HepG2 (cell line): ENCODE data around the gene DHH. TPM values are rescaled to one million over a fixed set of nuclear protein-coding genes. Genes with fewer than 3 reads are reported as not detected.
"Not testable (repeated sequence)": the region's sequence is repeated elsewhere in the genome, so short reads cannot be mapped to it uniquely, and the experiment has no call there.

Experiments used
- ATAC-seq: fragments of 200-7000 bp; cut with Tn5 transposase; 3 replicates; pipeline ENCODE4 v1.9.1; 2020; ENCODE audit warnings: mild to moderate bottlenecking, moderate library complexity
- BruUV-seq: library from RNA; stranded (reverse); fragments of 400-500 nt; replicated peaks from 2 replicates; lab custom pipeline; 2021; lab: Mats Ljungman, UMichigan
- CTCF ChIA-PET: fragments of 300-600 bp; formaldehyde crosslinking; extraction: SDS; loops from one replicate; lab custom pipeline; 2021; ENCODE audit warnings: low total read pairs, inconsistent platforms, low intra/inter-chr PET ratio; lab: Yijun Ruan, JAX
- POLR2A ChIA-PET: fragments of 350-600 bp; sonication (Branson Sonifier 250); formaldehyde crosslinking; loops from one replicate; lab custom pipeline; 2020; ENCODE audit warnings: antibody characterized with exemption, inconsistent platforms; lab: Yijun Ruan, JAX
- DNase-seq: peaks from one replicate; pipeline ENCODE4 v3.0.0-alpha.2; 2015; ENCODE audit warnings: low spot score
- FAIRE-seq: peaks from 3 replicates; lab custom pipeline; 2011; peaks lifted over from hg19 to GRCh38; lab: Jason Lieb, UNC
- H2AFZ ChIP-seq: one replicate; pipeline ENCODE4 v1.6.1; 2011; ENCODE audit warnings: low read length, inconsistent platforms
- H3K27ac ChIP-seq: fragments of 300-600 bp; 3 replicates; pipeline ENCODE4 v1.8.0; 2011; ENCODE audit warnings: mixed run types, mild to moderate bottlenecking, mixed read lengths, low read length, inconsistent platforms; ENCODE audit not compliant: insufficient read depth; ENCODE audit errors: extremely low read length
- H3K27me3 ChIP-seq, 2 experiments: fragments of 200-600 bp in 1 of 2; 2 replicates in 1 of 2; 3 replicates in 1 of 2; pipeline versions ENCODE4 v1.6.0 to v1.8.0; 2011; ENCODE audit warnings: low read length in 2 of 2, mild to moderate bottlenecking in 2 of 2, moderate library complexity in 2 of 2, inconsistent platforms in 1 of 2; ENCODE audit not compliant: insufficient read depth in 2 of 2, control insufficient read depth in 1 of 2
- H3K36me3 ChIP-seq, 2 experiments: fragments of 200-600 bp in 1 of 2; replicated peaks in 1 of 2; 2 replicates in 1 of 2; 3 replicates in 1 of 2; pipeline versions ENCODE4 v1.5.1 to v1.8.0; 2011; ENCODE audit warnings: low read length in 2 of 2, inconsistent platforms in 1 of 2; ENCODE audit not compliant: insufficient read depth in 2 of 2, control insufficient read depth in 1 of 2
- H3K4me1 ChIP-seq: 2 replicates; pipeline ENCODE4 v1.5.1; 2012; ENCODE audit warnings: low read length, inconsistent platforms; ENCODE audit not compliant: insufficient read depth
- H3K4me2 ChIP-seq: 2 replicates; pipeline ENCODE4 v1.6.0; 2011; ENCODE audit warnings: low read depth, low read length, inconsistent platforms
- H3K4me3 ChIP-seq, 3 experiments: fragments of 200-600 bp in 1 of 3; sonication (generic), shearing (Covaris generic) in 1 of 3; replicated peaks in 1 of 3; 2 replicates each; pipeline ENCODE4 v1.5.1; 2011 to 2016; ENCODE audit warnings: low read length in 3 of 3, inconsistent platforms in 2 of 3, low read depth in 2 of 3, mild to moderate bottlenecking in 2 of 3, control low read depth in 1 of 3, mixed read lengths in 1 of 3; ENCODE audit not compliant: insufficient read depth in 1 of 3
- H3K79me2 ChIP-seq: one replicate; pipeline ENCODE4 v1.6.1; 2011; ENCODE audit warnings: low read length, inconsistent platforms; ENCODE audit not compliant: insufficient read depth
- H3K9ac ChIP-seq: 2 replicates; pipeline ENCODE4 v1.6.0; 2011; ENCODE audit warnings: mild to moderate bottlenecking, low read depth, low read length, inconsistent platforms; ENCODE audit not compliant: insufficient read depth
- H3K9me3 ChIP-seq: 2 replicates; pipeline ENCODE4 v1.5.1; 2012; ENCODE audit warnings: mild to moderate bottlenecking, low read length
- H4K20me1 ChIP-seq: 2 replicates; pipeline ENCODE4 v1.6.0; 2011; ENCODE audit warnings: inconsistent platforms, mild to moderate bottlenecking, low read length, moderate library complexity; ENCODE audit not compliant: insufficient read depth
- FOXA3 ChIP-seq: IDR thresholded peaks from 2 replicates; pipeline ENCODE4 v1.6.1; 2016; ENCODE audit warnings: missing genetic modification reagents, missing compliant biosample characterization
- GATAD2A ChIP-seq: IDR thresholded peaks from 2 replicates; pipeline ENCODE4 v1.6.1; 2016
- ZKSCAN1 ChIP-seq: fragments of 150-350 bp; IDR thresholded peaks from 2 replicates; pipeline ENCODE4 v1.6.1; 2014; ENCODE audit warnings: low read length
- WGBS: methylation state at CpG from one replicate; pipeline ENCODE4 v1.1.6; 2017; ENCODE audit warnings: low lambda C conversion rate; 5-methylcytosine and 5-hydroxymethylcytosine counted together
- in situ Hi-C: cut with HindIII; loops from 2 replicates; pipeline ENCODE4 v1.10.0; 2017; ENCODE audit warnings: low pct_unique_long_range_greater_than_20kb; ENCODE audit not compliant: extremely low pct_ligation_motif_present
- intact Hi-C: fragments of 100-400 bp; cut with micrococcal nuclease; formaldehyde crosslinking; loops from one replicate; pipeline ENCODE4 v1.10.0; 2022; ENCODE audit not compliant: unreplicated experiment
- polyA plus RNA-seq, 8 experiments: library from polyadenylated mRNA; depleted of rRNA in 3 of 8; stranded (reverse) in 7 of 8; unstranded in 1 of 8; fragments of >200 nt; fragmentation: Illumina TruSeq in 4 of 8; extraction: Trizol in 4 of 8; gene quantifications; 2 replicates each; pipeline versions ENCODE4 v1.2.1 to v1.2.3, GENCODE V29; 2011 to 2016; ENCODE audit warnings: low read depth in 4 of 8, missing spikeins in 1 of 8, mixed read lengths in 1 of 8; ENCODE audit not compliant: insufficient read depth in 1 of 8
- total RNA-seq, 5 experiments: library from RNA; depleted of rRNA; stranded (reverse); fragments of >200 nt; fragmentation: Illumina TruSeq; extraction: Trizol; gene quantifications; 2 replicates each; pipeline ENCODE4 v1.2.3, GENCODE V29; 2016; ENCODE audit warnings: low read depth in 1 of 5
- TF ChIP-seq, protein P1 (sequence below): sonication (generic); formaldehyde crosslinking; conservative IDR thresholded peaks from 2 replicates; pipeline ENCODE4 v1.8.0; 2022; ENCODE audit warnings: mild to moderate bottlenecking, moderate library complexity, missing genetic modification reagents

The DHH gene
- total and polyA plus RNA-seq, 2 of the 13 experiments (the other 11 are each of a cell fraction or from before 2014, with no cell fraction given), result not detected

DNA sequence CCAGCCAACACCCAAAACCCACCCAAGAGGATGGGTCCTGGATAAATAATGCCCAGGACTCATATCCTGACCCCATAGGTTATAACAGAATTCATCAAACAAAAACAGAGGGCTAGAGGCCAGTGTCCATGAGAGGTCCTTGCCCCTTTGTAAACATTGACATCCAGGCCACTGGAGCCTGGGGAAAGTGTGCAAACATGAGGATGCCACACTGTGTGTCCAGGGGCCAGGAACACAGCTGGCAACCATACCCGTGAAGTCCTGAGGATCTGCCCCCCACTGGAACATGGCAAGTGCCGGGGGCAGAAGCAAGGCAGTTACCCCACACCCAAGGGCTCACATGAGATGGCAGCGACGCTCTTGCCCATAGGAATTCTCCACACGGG is 29.8 kb downstream of the DHH start:
- no peak for DNase-seq
- H3K9me3 ChIP-seq, result no peaks in the 10 kb centered on the region
- H3K4me3 ChIP-seq, result no peak overlapping the region
- CTCF ChIA-PET, result interaction anchor here (1.3 to 1.4 kb wide), 2 partner anchors 33 to 56 kb away, joined by 8 to 9 read pairs; no protein-coding TSS in a partner anchor
- H2AFZ ChIP-seq, result no peak overlapping the region
- H3K79me2 ChIP-seq, result peaks cover 8% of the 10 kb centered on the region
- TF ChIP-seq GATAD2A (CRISPR knock-in tag), result 0 out of 2 replicates have a peak, but pooled peaks have one; percentile 22
- TF ChIP-seq FOXA3, result peak; percentile 48
- TF ChIP-seq, protein P1, sequence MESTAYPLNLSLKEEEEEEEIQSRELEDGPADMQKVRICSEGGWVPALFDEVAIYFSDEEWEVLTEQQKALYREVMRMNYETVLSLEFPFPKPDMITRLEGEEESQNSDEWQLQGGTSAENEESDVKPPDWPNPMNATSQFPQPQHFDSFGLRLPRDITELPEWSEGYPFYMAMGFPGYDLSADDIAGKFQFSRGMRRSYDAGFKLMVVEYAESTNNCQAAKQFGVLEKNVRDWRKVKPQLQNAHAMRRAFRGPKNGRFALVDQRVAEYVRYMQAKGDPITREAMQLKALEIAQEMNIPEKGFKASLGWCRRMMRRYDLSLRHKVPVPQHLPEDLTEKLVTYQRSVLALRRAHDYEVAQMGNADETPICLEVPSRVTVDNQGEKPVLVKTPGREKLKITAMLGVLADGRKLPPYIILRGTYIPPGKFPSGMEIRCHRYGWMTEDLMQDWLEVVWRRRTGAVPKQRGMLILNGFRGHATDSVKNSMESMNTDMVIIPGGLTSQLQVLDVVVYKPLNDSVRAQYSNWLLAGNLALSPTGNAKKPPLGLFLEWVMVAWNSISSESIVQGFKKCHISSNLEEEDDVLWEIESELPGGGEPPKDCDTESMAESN, result no peak
- TF ChIP-seq ZKSCAN1, result peak; percentile 78; the same call in 1 of the 2 replicates
- TF ChIP-seq, all 625 proteins: peak for 3
- FAIRE-seq (no peak), ATAC-seq (no peak)
- no peak overlapping the region for H3K27ac ChIP-seq
- POLR2A ChIA-PET, result interaction anchor here (0.8 to 1.8 kb wide), 2 partner anchors 56 to 67 kb away, joined by 4 to 6 read pairs; partner anchors contain the start of gene TUBA1B
- H4K20me1 ChIP-seq, result no peaks in the 10 kb centered on the region
- no peaks in the 10 kb centered on the region; a peak in 1 of 5 replicates for H3K27me3 ChIP-seq
- intact Hi-C loops, result loop anchor here (1.0 to 5.0 kb wide), 3 partner anchors 34 to 56 kb away; no protein-coding TSS in a partner anchor
- no peak overlapping the region for H3K4me2 ChIP-seq
- no TSS peak for BruUV-seq
- H3K9ac ChIP-seq, result no peak overlapping the region
- H3K4me1 ChIP-seq, result peaks cover 32% of the 10 kb centered on the region
- WGBS, result 69% methylated on average over 5 of the region's 5 CpGs
- in situ Hi-C loops, result loop anchor here (5.0 kb wide), 1 partner anchor 58 kb away; no protein-coding TSS in a partner anchor
- H3K36me3 ChIP-seq, result no peaks in the 10 kb centered on the region

DNA sequence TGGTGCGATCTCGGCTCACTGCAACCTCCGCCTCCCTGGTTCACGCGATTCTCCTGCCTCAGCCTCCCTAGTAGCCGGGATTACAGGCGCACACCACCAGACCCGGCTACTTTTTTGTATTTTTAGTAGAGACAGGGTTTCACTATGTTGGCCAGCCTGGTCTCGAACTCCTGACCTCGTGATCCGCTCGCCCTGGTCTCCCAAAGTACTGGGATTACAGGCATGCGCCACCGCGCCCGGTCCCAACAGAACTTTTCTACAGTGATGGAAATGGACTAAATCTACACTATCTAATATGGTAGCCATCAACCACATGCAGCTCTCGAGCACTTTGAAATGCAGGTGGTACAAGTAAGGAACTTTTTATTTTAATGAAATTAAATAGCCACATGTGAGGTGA is 32.7 kb downstream of the DHH start:
- BruUV-seq, FAIRE-seq, H3K36me3 ChIP-seq, H3K4me3 ChIP-seq, H3K9ac ChIP-seq, H3K9me3 ChIP-seq, H3K27me3 ChIP-seq, H2AFZ ChIP-seq, H3K27ac ChIP-seq, DNase-seq, POLR2A ChIA-PET, CTCF ChIA-PET, in situ Hi-C loops, ATAC-seq: not testable (repeated sequence)
- H3K4me2 ChIP-seq, result peak overlapping the region; percentile 98; the same call in 1 of the 2 replicates
- intact Hi-C loops, result loop anchor here (5.0 kb wide), 1 partner anchor 50 kb away; no protein-coding TSS in a partner anchor
- H3K4me1 ChIP-seq, result peaks cover 44% of the 10 kb centered on the region
- peaks cover 25% of the 10 kb centered on the region for H4K20me1 ChIP-seq
- H3K79me2 ChIP-seq, result peaks cover 37% of the 10 kb centered on the region
- 92% methylated on average over 17 of the region's 17 CpGs for WGBS
